GM21423 (cell line): Measurements from ENCODE around the gene RASAL3.
A peak's percentile ranks its signal among the peaks of the same experiment; 100 is the strongest.

Experiments
- ATAC-seq: cut with Tn5 transposase; IDR thresholded peaks from one replicate; pipeline ENCODE4 v1.9.1; 2021; ENCODE audit warnings: mild to moderate bottlenecking, moderate library complexity; ENCODE audit not compliant: unreplicated experiment

RASAL3 gene

DNA sequence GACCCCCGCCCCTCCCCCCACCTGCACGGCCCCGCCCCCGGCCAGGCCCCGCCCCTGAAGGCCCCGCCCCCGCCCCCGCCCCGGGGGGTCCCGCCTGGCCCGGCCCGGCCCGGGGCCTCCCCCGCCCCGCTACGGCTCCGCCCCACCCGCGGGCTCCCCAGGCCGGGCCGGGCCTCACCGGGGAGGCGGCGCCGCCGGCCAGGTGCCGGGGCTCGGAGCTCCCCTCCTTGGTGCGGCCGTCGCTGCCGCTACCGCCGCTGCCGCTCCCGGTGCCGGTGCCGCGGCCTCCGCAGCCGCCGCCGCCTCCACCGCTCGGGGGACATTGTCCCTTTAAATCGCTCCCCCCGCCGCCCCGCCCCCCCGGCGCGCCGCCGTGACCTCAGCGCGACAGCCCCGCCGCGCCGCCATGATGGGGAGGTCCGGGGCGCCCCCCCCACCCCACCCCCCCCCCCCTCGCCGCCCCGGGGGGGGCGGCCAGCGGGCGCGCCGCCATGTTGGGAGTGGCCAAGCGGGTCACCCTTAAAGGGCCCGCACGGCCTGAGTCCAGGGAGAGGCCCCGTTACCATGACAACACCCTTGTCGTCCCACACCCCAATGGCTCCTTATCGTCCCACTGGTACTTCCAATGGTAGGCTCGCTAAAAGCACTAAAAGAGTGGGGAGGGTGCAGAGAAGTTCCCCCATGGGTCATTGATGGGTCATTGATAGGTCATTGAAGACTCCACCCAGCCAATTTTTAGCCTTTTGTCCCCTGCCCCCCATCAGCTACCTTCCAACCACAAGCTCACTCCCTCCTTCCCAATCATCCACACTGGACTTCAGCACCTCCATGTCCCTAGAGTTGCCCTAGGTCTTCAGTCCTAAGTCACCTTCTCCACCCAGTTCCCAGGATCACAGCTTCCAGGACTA, 14.5 kb downstream of the RASAL3 start, which contains the start of gene WIZ:
TSS of gene WIZ (minus strand) at position 337 of the 908 bp plus-strand sequence. CDS start 1,649 bp downstream, outside the sequence.
- ATAC-seq: peak; percentile 54

DNA sequence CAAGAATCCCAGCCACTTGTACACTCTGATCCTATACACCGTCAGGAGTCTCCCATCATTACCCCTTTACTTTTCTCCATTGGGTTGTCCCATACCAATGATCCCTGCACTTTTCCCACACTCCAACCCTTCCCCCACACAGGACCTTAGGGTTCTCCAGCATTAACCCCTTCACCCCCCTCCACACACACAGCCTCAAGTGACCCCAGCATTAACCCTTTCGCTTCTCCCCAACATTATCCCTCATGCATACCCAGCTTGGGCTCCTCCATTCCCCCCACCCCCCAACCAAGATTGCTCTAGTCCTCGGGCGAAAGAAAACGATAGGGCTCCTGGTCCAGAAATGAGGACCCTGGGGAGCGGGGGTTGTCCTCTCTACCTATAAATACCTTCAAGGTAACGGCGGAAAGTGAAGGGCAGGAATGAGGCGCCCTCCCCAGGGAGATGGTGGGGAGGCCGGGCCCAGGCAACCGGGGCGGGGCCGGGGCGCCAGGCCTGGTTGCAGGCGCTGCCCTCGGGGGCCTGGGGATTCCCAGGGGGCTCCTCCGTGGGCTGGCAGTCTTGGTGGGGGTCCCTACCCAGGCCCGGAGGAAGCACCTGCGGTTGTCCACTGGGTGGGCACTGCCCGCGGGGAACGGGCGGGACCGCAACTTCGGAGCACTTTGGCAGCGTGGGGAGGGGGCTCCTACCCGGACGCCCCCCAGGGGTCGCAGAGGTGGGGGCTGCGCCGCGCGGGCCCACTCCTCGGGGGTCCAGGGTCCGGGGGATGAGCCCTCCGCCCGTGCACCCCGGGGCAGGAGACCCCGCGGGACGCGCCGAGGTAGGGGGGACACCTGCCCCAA, 15.3 kb downstream of the RASAL3 start:
- no peak for ATAC-seq

- no peak for ATAC-seq
Measured at GRCh38 chr19:15448044-15448777, 16.1 kb downstream of the RASAL3 start.

DNA sequence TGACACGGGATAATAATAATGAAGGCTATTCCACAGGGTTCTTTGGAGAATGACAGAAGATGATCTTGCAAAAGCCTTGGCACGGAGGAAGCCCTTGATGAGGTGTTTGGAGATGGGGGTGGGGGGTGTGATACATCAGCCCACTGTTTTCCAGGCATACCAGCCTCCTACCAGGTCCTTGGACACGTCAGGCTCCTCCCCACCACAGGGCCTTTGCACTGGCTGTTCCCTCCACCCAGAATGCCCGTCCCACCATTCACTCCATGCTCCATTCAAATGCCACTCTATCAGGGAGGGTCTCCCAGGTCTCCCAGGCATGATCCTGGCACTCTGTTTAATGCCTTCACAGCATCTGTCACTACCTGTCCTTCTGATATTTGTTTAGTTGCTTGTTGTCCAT, 17.3 kb downstream of the RASAL3 start:
- ATAC-seq: no peak

DNA sequence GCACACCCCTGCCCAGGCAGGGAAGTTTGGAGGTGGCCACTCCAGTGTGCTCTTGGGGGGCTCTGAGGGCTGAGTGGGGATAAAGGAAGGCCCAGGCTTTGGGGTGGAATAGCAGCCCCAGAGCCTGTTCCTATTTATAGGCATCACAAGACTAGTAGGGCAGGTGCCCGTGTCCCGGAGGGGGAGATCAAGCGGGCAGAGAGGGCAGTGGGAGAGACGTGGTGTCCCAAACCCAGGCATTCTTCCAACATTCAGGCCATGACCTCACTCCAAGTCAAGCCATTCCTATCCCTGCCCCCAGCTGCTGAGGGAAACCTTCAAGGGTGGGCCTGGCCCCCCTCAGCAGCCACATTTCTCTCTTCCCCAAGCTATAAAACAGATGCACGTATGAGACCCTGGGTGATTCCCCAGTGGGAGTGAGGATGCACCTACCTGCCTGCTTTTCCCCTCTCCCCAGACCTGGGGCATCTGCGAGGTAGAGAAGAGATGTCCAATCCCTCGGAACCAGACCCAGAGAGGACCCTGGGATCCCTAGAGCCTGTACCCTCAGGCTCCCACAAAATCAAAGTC, 18.5 kb downstream of the RASAL3 start:
- no peak for ATAC-seq

GRCh38 chr19:15445227-15445605, 19.1 kb downstream of the RASAL3 start:
- no peak for ATAC-seq

- ATAC-seq: no peak
Measured at GRCh38 chr19:15444505-15445226, 19.7 kb downstream of the RASAL3 start.

DNA sequence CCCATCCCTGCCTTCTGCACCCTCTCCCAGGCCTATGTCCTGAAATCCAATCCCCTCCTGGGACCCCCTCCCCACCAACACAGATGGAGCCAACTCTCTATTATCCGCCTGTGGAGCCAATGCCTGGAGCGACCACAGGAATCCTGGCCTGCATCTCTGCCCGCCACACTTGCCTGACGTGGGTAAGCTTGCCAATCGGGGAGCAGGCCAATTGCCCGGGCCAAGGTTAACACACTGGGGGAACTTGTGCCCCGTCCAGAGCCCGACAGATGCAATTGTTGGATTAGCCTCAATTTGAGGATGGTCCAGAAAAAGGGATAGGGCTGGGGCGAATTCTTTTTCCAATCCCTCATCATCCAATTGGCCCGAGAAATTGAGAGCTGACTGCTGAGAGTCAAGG, 20.5 kb downstream of the RASAL3 start:
- no peak for ATAC-seq

- ATAC-seq: no peak
Measured at GRCh38 chr19:15443325-15443724, 21.0 kb downstream of the RASAL3 start.

DNA sequence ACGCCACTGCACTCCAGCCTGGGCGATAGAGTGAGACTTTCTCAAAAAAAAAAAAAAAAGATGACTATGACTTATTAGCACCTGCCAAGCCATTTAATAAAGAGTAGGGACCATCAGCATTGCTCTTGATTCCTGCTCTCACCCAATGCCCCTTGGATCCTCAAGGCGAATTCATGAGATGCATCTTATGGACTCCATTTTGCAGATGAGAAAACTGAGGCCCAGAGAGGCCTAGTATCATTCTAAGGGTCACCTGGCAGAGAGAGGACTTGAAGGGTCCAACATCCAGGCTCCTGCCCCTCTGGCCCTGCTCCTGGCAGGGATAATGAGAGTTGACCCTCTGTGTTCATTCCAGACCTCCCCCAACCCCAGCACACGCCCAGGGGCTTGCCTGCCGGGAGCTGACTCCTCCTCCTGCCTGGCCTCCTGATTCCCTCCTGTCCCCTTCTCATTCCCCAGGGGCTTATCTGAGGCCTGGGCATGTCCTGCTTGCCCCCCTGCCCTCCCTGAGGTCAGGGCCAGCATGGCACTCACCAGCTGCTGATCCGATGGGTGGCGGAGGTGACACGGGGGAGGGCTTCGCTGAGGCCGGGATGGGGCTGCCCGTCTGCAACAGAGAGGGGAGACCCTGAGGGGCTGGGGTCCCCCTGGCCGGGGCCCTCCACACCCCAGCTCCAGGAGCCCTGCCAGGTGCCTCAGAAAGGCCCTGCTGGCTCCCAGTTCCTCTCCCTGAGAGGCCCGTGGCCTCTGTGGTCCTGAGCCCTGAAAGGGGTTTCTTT, 22.0 kb downstream of the RASAL3 start:
- ATAC-seq: no peak

DNA sequence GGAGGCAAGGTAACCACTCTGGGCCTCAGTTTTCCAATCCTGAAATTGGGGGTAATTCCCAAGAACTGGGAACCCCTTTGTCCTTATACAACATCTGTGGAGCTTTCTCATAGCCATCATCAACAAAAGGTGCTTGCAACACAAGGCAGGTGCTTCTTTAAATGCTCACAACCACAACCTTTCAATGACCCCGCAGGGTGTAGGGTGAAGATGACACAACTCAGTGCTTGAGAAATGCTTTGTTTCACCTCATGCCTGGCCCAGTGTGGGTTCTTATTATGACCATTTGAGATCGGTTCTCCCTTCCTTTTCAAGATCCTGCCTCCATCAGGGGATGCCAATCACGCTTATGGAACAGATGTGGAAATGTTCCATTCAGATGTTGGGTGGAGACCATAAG, 23.0 kb downstream of the RASAL3 start:
- ATAC-seq: no peak

DNA sequence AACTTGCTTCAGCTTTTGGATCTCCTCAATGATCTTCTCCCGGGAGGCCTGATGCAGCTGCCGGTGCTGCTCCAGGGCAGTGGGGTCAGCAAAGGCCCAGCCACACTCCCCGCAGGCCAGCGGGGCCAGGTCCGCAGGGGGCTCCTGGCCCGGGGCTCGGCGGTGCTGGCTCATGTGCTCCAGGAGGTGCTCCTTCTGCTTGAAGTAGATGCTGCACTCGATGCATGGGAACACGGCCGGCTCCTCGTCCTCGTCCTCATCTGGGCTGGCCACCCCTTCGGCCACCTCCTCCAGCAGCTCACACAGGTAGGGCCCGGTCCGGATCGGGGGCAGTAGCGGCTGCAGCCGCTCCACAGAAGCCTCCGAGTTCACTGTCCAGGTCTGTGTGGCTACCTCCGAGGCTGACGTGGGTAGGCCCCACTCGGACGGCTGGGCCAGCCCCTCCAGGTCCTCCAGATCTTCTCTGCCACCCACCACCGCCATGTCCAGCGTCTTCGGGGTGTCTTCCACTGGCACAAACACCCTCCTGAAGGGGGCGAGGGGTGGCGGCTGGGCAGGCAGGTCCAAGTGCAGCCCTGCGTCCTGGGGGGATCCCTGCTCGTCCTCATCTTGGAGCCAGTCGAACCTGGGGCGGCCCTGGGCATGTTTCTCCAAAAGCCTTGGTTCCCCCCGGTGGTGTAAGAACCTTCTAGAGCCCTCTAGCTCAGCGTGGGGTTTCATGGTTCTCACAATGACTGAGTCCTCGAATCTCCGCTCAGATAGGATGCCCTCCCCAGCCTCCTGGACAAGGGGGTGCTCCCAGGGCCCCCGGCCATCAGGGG, 24.3 kb downstream of the RASAL3 start:
- no peak for ATAC-seq

DNA sequence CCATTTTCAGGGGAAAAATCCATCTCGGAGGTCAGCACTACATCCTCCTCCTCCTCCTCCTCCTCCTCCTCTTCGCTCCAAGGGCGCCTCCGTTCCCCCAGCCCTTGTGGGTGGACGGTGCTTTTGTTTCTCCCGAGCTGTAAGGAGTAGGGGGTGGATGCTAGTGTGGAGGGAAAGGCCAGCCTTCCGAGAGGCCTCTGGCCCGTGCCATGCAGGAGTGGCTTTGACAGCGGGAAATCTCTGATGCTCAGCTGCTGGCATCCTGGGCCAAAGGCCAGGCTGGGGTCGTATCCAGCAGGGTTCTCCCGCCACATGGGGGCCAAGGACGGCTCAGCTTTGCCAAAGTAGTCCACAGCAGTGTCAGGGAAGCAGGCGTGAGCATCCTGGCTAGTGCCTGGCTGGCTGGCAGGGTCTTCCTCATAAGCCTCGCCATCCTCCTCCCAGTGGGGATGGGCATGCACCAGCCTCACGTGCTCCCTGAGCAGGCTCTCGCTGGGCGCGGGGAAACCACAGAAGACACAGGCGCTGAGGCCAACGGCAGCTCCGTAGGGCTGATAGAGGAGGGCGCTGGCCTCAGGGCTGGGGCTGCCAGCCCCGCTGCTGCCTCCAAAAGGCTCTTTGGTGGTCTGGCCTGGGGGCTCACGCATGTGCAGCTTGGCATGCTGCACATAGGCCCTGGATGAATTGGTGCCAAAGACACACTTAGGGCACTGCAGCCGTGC, 25.1 kb downstream of the RASAL3 start:
- ATAC-seq: no peak

DNA sequence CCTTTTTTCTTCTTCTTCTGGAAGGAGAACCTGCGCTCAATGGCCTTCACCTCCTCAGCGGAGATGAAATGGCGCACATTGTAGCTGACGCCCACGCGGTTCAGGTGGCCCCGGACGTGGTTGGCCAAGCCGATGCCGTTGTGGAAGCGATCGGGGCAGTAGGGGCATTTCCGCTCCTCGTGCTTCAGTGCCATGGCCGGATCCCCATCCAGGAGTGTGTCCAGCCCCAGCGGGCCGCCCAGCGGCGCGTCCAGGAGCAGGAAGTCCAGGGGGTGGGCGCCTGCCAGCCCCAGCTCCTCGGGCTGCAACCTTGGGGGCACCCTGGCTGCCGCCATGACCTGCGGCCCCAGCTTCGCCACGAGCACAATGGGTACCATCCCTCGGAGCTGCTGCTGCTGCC, 25.8 kb downstream of the RASAL3 start:
- ATAC-seq: no peak

GRCh38 chr19:15438124-15438496, 26.2 kb downstream of the RASAL3 start:
- ATAC-seq: no peak

- no peak for ATAC-seq
Measured at GRCh38 chr19:15437355-15438123, 26.8 kb downstream of the RASAL3 start.

DNA sequence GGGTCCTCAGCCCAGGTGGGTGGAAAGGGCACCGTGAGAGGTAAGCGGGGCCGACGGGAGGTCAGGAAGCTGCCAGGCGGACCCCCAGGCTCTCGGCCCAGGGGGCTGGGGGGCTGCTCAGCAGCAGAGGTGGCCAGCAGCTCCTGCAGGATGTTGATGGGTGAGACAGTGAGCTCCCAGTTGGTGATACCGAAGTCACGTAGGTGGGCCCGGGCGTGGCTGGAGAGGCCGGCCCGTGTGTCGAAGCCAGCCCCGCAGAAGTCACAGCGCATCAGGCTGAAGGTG, 27.6 kb downstream of the RASAL3 start:
- ATAC-seq: no peak
